Testis (tissue), 3 donors: ENCODE results near the gene CIB4. TPM values are rescaled to one million over a fixed set of nuclear protein-coding genes. Genes with fewer than 3 reads are reported as not detected.
"Not testable (repeated sequence)": the region's sequence is repeated elsewhere in the genome, so short reads cannot be mapped to it uniquely, and the experiment has no call there.

Experiments used
- DNase-seq: peaks from one replicate; pipeline ENCODE4 v3.0.0-alpha.2; 2019
- H3K27ac ChIP-seq, 2 donors: fragments of 200-600 bp; sonication (generic); one replicate each; pipeline ENCODE4 v1.5.1; 2019
- H3K27me3 ChIP-seq: fragments of 200-600 bp; sonication (generic); one replicate; pipeline ENCODE4 v1.5.1; 2019
- H3K36me3 ChIP-seq: fragments of 200-600 bp; sonication (generic); one replicate; pipeline ENCODE4 v1.5.1; 2017; ENCODE audit warnings: low read depth; ENCODE audit errors: missing control alignments
- H3K4me1 ChIP-seq: fragments of 200-600 bp; sonication (generic); one replicate; pipeline ENCODE4 v1.5.1; 2019
- H3K4me3 ChIP-seq, 2 donors: fragments of 200-600 bp; sonication (generic); one replicate each; pipeline ENCODE4 v1.5.1; 2017 to 2019
- H3K9me3 ChIP-seq: fragments of 200-600 bp; sonication (generic); one replicate; pipeline ENCODE4 v1.5.1; 2017
- CTCF ChIP-seq, 3 experiments: fragments of 450-650 bp in 2 of 3; fragments of 200-600 bp in 1 of 3; sonication (generic) in 1 of 3; IDR thresholded peaks; one replicate each; pipeline ENCODE4 v1.5.1; 2016 to 2019; ENCODE audit warnings: antibody characterized with exemption in 3 of 3, mild to moderate bottlenecking in 2 of 3, moderate library complexity in 1 of 3
- POLR2A ChIP-seq: fragments of 450-650 bp; IDR thresholded peaks from one replicate; pipeline ENCODE4 v1.6.1; 2017; ENCODE audit warnings: antibody characterized with exemption, mild to moderate bottlenecking, moderate library complexity
- WGBS, 2 donors: methylation state at CpG; one replicate each; pipeline ENCODE4 v1.1.5; 2018; 5-methylcytosine and 5-hydroxymethylcytosine counted together
- intact Hi-C: fragments of 100-400 bp; cut with DNase I; formaldehyde crosslinking; loops from one replicate; pipeline ENCODE4 v1.15.1; 2023; ENCODE audit warnings: low total_unique reads
- polyA plus RNA-seq: library from polyadenylated mRNA; stranded (reverse); fragments of 350-450 nt; fragmentation: Illumina TruSeq; extraction: RNeasy Lipid Tissue Mini Kit (QIAGEN cat#74804); gene quantifications from one replicate; pipeline ENCODE4 v1.2.3, GENCODE V29; 2014; ENCODE audit warnings: low read depth, low replicate concordance; ENCODE audit not compliant: insufficient read depth
- total RNA-seq, 2 donors: library from RNA; depleted of rRNA; stranded (reverse); fragments of >200 nt; gene quantifications; one replicate each; pipeline ENCODE4 v1.2.3, GENCODE V29; 2016

Gene CIB4
- total and polyA plus RNA-seq, 3 donors from 2014 or later: 7.5 to 30.6 (median 8.7) TPM

- no peak overlapping the region for H3K27ac ChIP-seq
- no peak for TF ChIP-seq POLR2A
- no peak for TF ChIP-seq CTCF (IDR thresholded peaks at IDR 0.05)
- H3K27me3 ChIP-seq: no peaks in the 10 kb centered on the region
- H3K9me3 ChIP-seq: no peaks in the 10 kb centered on the region
- DNase-seq: no peak
- WGBS, 2 donors: 41 to 65% methylated on average over 6 of the region's 6 CpGs
- H3K4me1 ChIP-seq: no peaks in the 10 kb centered on the region
- H3K4me3 ChIP-seq: no peak overlapping the region
- H3K36me3 ChIP-seq: no peaks in the 10 kb centered on the region
- intact Hi-C loops: no loop called here
These were observed 17.7 kb upstream of the CIB4 start for GRCh38 chr2:26658691-26659346.

GRCh38 chr2:26657265-26657664, 16.1 kb upstream of the CIB4 start:
- 77 to 97% methylated on average over 4 of the region's 4 CpGs for WGBS, 2 donors
- no peaks in the 10 kb centered on the region for H3K27me3 ChIP-seq
- TF ChIP-seq POLR2A: no peak
- no peak for TF ChIP-seq CTCF (IDR thresholded peaks at IDR 0.05)
- H3K4me3 ChIP-seq: no peak overlapping the region
- no peak overlapping the region for H3K27ac ChIP-seq
- H3K4me1 ChIP-seq: peaks cover 4% of the 10 kb centered on the region
- H3K9me3 ChIP-seq: no peaks in the 10 kb centered on the region
- no peak for DNase-seq
- intact Hi-C loops: no loop called here
- H3K36me3 ChIP-seq: no peaks in the 10 kb centered on the region

- H3K4me1 ChIP-seq: peaks cover 4% of the 10 kb centered on the region
- no peak for TF ChIP-seq CTCF (IDR thresholded peaks at IDR 0.05)
- no peak for TF ChIP-seq POLR2A
- no peak overlapping the region for H3K4me3 ChIP-seq
- intact Hi-C loops: no loop called here
- no peaks in the 10 kb centered on the region for H3K27me3 ChIP-seq
- H3K27ac ChIP-seq: no peak overlapping the region
- no peak for DNase-seq
- no peaks in the 10 kb centered on the region for H3K9me3 ChIP-seq
- WGBS, 2 donors: 84 to 90% methylated on average over 9 of the region's 9 CpGs
- no peaks in the 10 kb centered on the region for H3K36me3 ChIP-seq
These were observed 14.5 kb upstream of the CIB4 start for GRCh38 chr2:26655611-26656195.

GRCh38 chr2:26655120-26655519, 14.0 kb upstream of the CIB4 start:
- H3K4me1 ChIP-seq, DNase-seq, H3K9me3 ChIP-seq, H3K27ac ChIP-seq, H3K27me3 ChIP-seq, intact Hi-C loops, H3K4me3 ChIP-seq, H3K36me3 ChIP-seq: not testable (repeated sequence)
- 100% methylated on average over 1 of the region's 1 CpG for WGBS, 2 donors

GRCh38 chr2:26654061-26654340, 12.8 kb upstream of the CIB4 start:
- intact Hi-C loops: no loop called here
- Histone ChIP-seq H3K27me3 (no peaks in the 10 kb centered on the region), H3K9me3 (no peaks in the 10 kb centered on the region), H3K27ac (no peak overlapping the region), H3K4me1 (peaks cover 4% of the 10 kb centered on the region), H3K4me3 (no peak overlapping the region), H3K36me3 (no peaks in the 10 kb centered on the region)
- DNase-seq: no peak
- TF ChIP-seq CTCF (IDR thresholded peaks at IDR 0.05) (no peak), POLR2A (no peak)
- 84 to 93% methylated on average over 3 of the region's 3 CpGs for WGBS, 2 donors
